ENCODE results near the gene DIO3. TPM values are rescaled to one million over a fixed set of nuclear protein-coding genes. Genes with fewer than 3 reads are reported as not detected.

Gene DIO3
- total and polyA plus RNA-seq, 2 donors (not counting 1 experiment from before 2014, with no cell fraction given) = not detected

GRCh38 chr14:101599234-101599885, 38.1 kb downstream of the DIO3 start:
- CTCF ChIA-PET = no interaction called here
- no peak overlapping the region for H2AFZ ChIP-seq (ENCODE audit: insufficient read depth, low read depth, low read length, poor library complexity, severe bottlenecking)
- no peak overlapping the region for H3K27ac ChIP-seq (ENCODE audit: low read length in 2 of 2)
- H3K27ac Mint-ChIP-seq = no peak overlapping the region
- H3K4me1 Mint-ChIP-seq = peaks cover 32% of the 10 kb centered on the region
- POLR2A ChIA-PET = no interaction called here
- H4K20me1 ChIP-seq (ENCODE audit: control insufficient read depth, insufficient read depth, low read length, poor library complexity, severe bottlenecking) = no peaks in the 10 kb centered on the region
- no peak overlapping the region for H3K4me2 ChIP-seq (replicated peaks; ENCODE audit: low read depth, low read length, poor library complexity, severe bottlenecking)
- TF ChIP-seq CTCF (IDR thresholded peaks at IDR 0.05) = no peak
- no peak for TF ChIP-seq EZH2 (IDR thresholded peaks at IDR 0.05; ENCODE audit: borderline replicate concordance, insufficient read depth, low read depth, low read length, poor library complexity, severe bottlenecking)
- H3K4me3 Mint-ChIP-seq = no peak overlapping the region
- no peaks in the 10 kb centered on the region for H3K36me3 ChIP-seq (replicated peaks in 1 of 2; ENCODE audit: control extremely low read depth in 1 of 2, control insufficient read depth in 1 of 2, extremely low read depth in 1 of 2, insufficient read depth in 2 of 2, low read length in 1 of 2)
- intact Hi-C loops (cut with micrococcal nuclease) = no loop called here
- peaks cover 4% of the 10 kb centered on the region for H3K27me3 Mint-ChIP-seq
- no peak for ATAC-seq (ENCODE audit: low read depth)
- DNase-seq = no peak
- no peak overlapping the region for H3K4me3 ChIP-seq (ENCODE audit: control extremely low read depth in 1 of 5, extremely low read depth in 1 of 5, insufficient read depth in 1 of 5, low read depth in 2 of 5, low read length in 4 of 5)
- no peaks in the 10 kb centered on the region for H3K79me2 ChIP-seq (ENCODE audit: control insufficient read depth, insufficient read depth, low read length)
- peaks cover 0 to 2% (median 0%) of the 10 kb centered on the region in 4 experiments for H3K27me3 ChIP-seq (replicated peaks in 1 of 4; ENCODE audit: control extremely low read depth in 1 of 4, control insufficient read depth in 3 of 4, insufficient read depth in 4 of 4, low read length in 3 of 4)
- H3K9me3 Mint-ChIP-seq (ENCODE audit: insufficient read depth) = no peaks in the 10 kb centered on the region
- no peak overlapping the region for H3K9ac ChIP-seq (ENCODE audit: low read length)
- peaks cover 0 to 49% (median 7%) of the 10 kb centered on the region in 3 donors for H3K9me3 ChIP-seq (ENCODE audit: control extremely low read depth in 1 of 3, control insufficient read depth in 2 of 3, insufficient read depth in 1 of 3, low read length in 2 of 3)
- 98% methylated on average over 4 of the region's 13 CpGs for WGBS (ENCODE audit: insufficient coverage)
- peaks cover 23% of the 10 kb centered on the region in 2 donors for H3K4me1 ChIP-seq (ENCODE audit: control insufficient read depth in 2 of 2, insufficient read depth in 2 of 2, low read length in 2 of 2)

- H3K27me3 ChIP-seq (replicated peaks in 1 of 4; ENCODE audit: control extremely low read depth in 1 of 4, control insufficient read depth in 3 of 4, insufficient read depth in 4 of 4, low read length in 3 of 4) = peaks cover 0 to 9% (median 0%) of the 10 kb centered on the region in 4 experiments
- Mint-ChIP-seq H3K9me3 (ENCODE audit: insufficient read depth) (no peaks in the 10 kb centered on the region), H3K27ac (no peak overlapping the region), H3K4me3 (no peak overlapping the region), H3K4me1 (peaks cover 26% of the 10 kb centered on the region), H3K27me3 (peaks cover 9% of the 10 kb centered on the region)
- no peak overlapping the region for H3K4me3 ChIP-seq (ENCODE audit: control extremely low read depth in 1 of 5, extremely low read depth in 1 of 5, insufficient read depth in 1 of 5, low read depth in 2 of 5, low read length in 4 of 5)
- H3K4me2 ChIP-seq (replicated peaks; ENCODE audit: low read depth, low read length, poor library complexity, severe bottlenecking) = no peak overlapping the region
- intact Hi-C loops (cut with micrococcal nuclease) = no loop called here
- WGBS (ENCODE audit: insufficient coverage) = 92% methylated on average over 7 of the region's 7 CpGs
- no peak overlapping the region for H2AFZ ChIP-seq (ENCODE audit: insufficient read depth, low read depth, low read length, poor library complexity, severe bottlenecking)
- peaks cover 23% of the 10 kb centered on the region in 2 donors for H3K4me1 ChIP-seq (ENCODE audit: control insufficient read depth in 2 of 2, insufficient read depth in 2 of 2, low read length in 2 of 2)
- no peaks in the 10 kb centered on the region for H3K36me3 ChIP-seq (replicated peaks in 1 of 2; ENCODE audit: control extremely low read depth in 1 of 2, control insufficient read depth in 1 of 2, extremely low read depth in 1 of 2, insufficient read depth in 2 of 2, low read length in 1 of 2)
- ChIA-PET POLR2A (no interaction called here), CTCF (no interaction called here)
- H3K9ac ChIP-seq (ENCODE audit: low read length) = no peak overlapping the region
- H4K20me1 ChIP-seq (ENCODE audit: control insufficient read depth, insufficient read depth, low read length, poor library complexity, severe bottlenecking) = no peaks in the 10 kb centered on the region
- DNase-seq (no peak), ATAC-seq (ENCODE audit: low read depth) (no peak)
- peaks cover 0 to 39% (median under 1%) of the 10 kb centered on the region in 3 donors for H3K9me3 ChIP-seq (ENCODE audit: control extremely low read depth in 1 of 3, control insufficient read depth in 2 of 3, insufficient read depth in 1 of 3, low read length in 2 of 3)
- TF ChIP-seq EZH2 (IDR thresholded peaks at IDR 0.05; ENCODE audit: borderline replicate concordance, insufficient read depth, low read depth, low read length, poor library complexity, severe bottlenecking) (no peak), CTCF (IDR thresholded peaks at IDR 0.05) (no peak)
- H3K79me2 ChIP-seq (ENCODE audit: control insufficient read depth, insufficient read depth, low read length) = no peaks in the 10 kb centered on the region
- H3K27ac ChIP-seq (ENCODE audit: low read length in 2 of 2) = no peak overlapping the region
Measured at GRCh38 chr14:101600336-101600890, 39.1 kb downstream of the DIO3 start.
